IMR-90 (cell line): ENCODE data around the gene RPL10A. TPM values are rescaled to one million over a fixed set of nuclear protein-coding genes. Genes with fewer than 3 reads are reported as not detected.

Experiments
- ATAC-seq: fragments of 200-7000 bp; cut with Tn5 transposase; 2 replicates; pipeline ENCODE4 v1.9.1; 2020; ENCODE audit warnings: low read depth, mild to moderate bottlenecking, moderate library complexity
- BruUV-seq: library from RNA; stranded (reverse); fragments of 400-500 nt; replicated peaks from 2 replicates; lab custom pipeline; 2021; lab: Mats Ljungman, UMichigan
- CTCF ChIA-PET: fragments of 300-600 bp; formaldehyde crosslinking; extraction: SDS; loops from one replicate; lab custom pipeline; 2021; ENCODE audit warnings: antibody characterized with exemption; lab: Yijun Ruan, JAX
- POLR2A ChIA-PET: fragments of 300-600 bp; sonication (Branson Sonifier 250); formaldehyde crosslinking; loops from one replicate; lab custom pipeline; 2022; ENCODE audit warnings: antibody characterized with exemption; ENCODE audit not compliant: unreplicated experiment; lab: Charles Lee
- DNase-seq: peaks from one replicate; pipeline ENCODE4 v3.0.0; 2013
- H2AFZ ChIP-seq: replicated peaks from 2 replicates; pipeline ENCODE3; 2013; ENCODE audit warnings: low read length, mild to moderate bottlenecking; ENCODE audit not compliant: poor library complexity
- H2AK5ac ChIP-seq: 2 replicates; pipeline ENCODE4 v1.6.1; 2013; ENCODE audit warnings: low read depth, low read length, inconsistent platforms
- H2AK9ac ChIP-seq: replicated peaks from 2 replicates; pipeline ENCODE3; 2013; ENCODE audit warnings: mild to moderate bottlenecking, low read depth, low read length, moderate library complexity; ENCODE audit not compliant: poor library complexity
- H2BK120ac ChIP-seq: 2 replicates; pipeline ENCODE4 v1.6.1; 2013; ENCODE audit warnings: low read depth, low read length, inconsistent platforms
- H2BK15ac ChIP-seq: 3 replicates; pipeline ENCODE4 v1.6.1; 2013; ENCODE audit warnings: low read depth, low read length, inconsistent platforms
- H2BK20ac ChIP-seq: 2 replicates; pipeline ENCODE4 v1.6.1; 2013; ENCODE audit warnings: low read depth, mild to moderate bottlenecking, inconsistent platforms, low read length, moderate library complexity
- H2BK5ac ChIP-seq: 2 replicates; pipeline ENCODE4 v1.6.1; 2013; ENCODE audit warnings: mild to moderate bottlenecking, low read depth, low read length, inconsistent platforms; ENCODE audit not compliant: poor library complexity, severe bottlenecking
- H3K14ac ChIP-seq: replicated peaks from 2 replicates; pipeline ENCODE4 v1.6.1; 2013; ENCODE audit warnings: low read depth, low read length, inconsistent platforms
- H3K18ac ChIP-seq: 2 replicates; pipeline ENCODE4 v1.6.1; 2013; ENCODE audit warnings: low read depth, low read length, control low read depth
- H3K23ac ChIP-seq: 2 replicates; pipeline ENCODE4 v1.6.1; 2013; ENCODE audit warnings: low read depth, low read length, inconsistent platforms
- H3K27ac ChIP-seq: 2 replicates; pipeline ENCODE4 v1.5.1; 2013; ENCODE audit warnings: mild to moderate bottlenecking, control low read depth, low read length; ENCODE audit not compliant: insufficient read depth
- H3K27me3 ChIP-seq: 2 replicates; pipeline ENCODE4 v1.6.1; 2013; ENCODE audit warnings: low read length; ENCODE audit not compliant: control insufficient read depth, insufficient read depth
- H3K36me3 ChIP-seq: 2 replicates; pipeline ENCODE4 v1.6.1; 2013; ENCODE audit warnings: low read length, mixed read lengths; ENCODE audit not compliant: control insufficient read depth, insufficient read depth
- H3K4ac ChIP-seq: 2 replicates; pipeline ENCODE4 v1.6.1; 2013; ENCODE audit warnings: low read depth, low read length, inconsistent platforms
- H3K4me1 ChIP-seq: 2 replicates; pipeline ENCODE4 v1.6.1; 2013; ENCODE audit warnings: low read length, mixed read lengths; ENCODE audit not compliant: control insufficient read depth, insufficient read depth
- H3K4me2 ChIP-seq: 2 replicates; pipeline ENCODE4 v1.6.1; 2013; ENCODE audit warnings: low read depth, mild to moderate bottlenecking, control low read depth, low read length, moderate library complexity
- H3K4me3 ChIP-seq: 2 replicates; pipeline ENCODE4 v1.5.1; 2013; ENCODE audit warnings: low read depth, mild to moderate bottlenecking, control low read depth, low read length, moderate library complexity; ENCODE audit not compliant: insufficient read depth
- H3K56ac ChIP-seq: 2 replicates; pipeline ENCODE4 v1.6.1; 2013; ENCODE audit warnings: low read length, inconsistent platforms; ENCODE audit not compliant: insufficient read depth; ENCODE audit errors: extremely low read depth
- H3K79me1 ChIP-seq, 2 experiments: 2 replicates each; pipeline ENCODE4 v1.6.1; 2013; ENCODE audit warnings: low read length in 2 of 2, inconsistent platforms in 1 of 2, low read depth in 1 of 2
- H3K9ac ChIP-seq: 2 replicates; pipeline ENCODE4 v1.6.1; 2013; ENCODE audit warnings: low read depth, low read length, control low read depth
- H3K9me1 ChIP-seq: 2 replicates; pipeline ENCODE4 v1.6.1; 2013; ENCODE audit warnings: low read length, inconsistent platforms; ENCODE audit not compliant: insufficient read depth
- H3K9me3 ChIP-seq: 2 replicates; pipeline ENCODE4 v1.6.1; 2013; ENCODE audit warnings: low read length; ENCODE audit not compliant: control insufficient read depth, insufficient read depth
- H4K20me1 ChIP-seq: 2 replicates; pipeline ENCODE4 v1.6.1; 2013; ENCODE audit warnings: low read length, inconsistent platforms; ENCODE audit not compliant: insufficient read depth
- H4K5ac ChIP-seq: 2 replicates; pipeline ENCODE4 v1.6.1; 2013; ENCODE audit warnings: mild to moderate bottlenecking, low read depth, low read length, control low read depth
- H4K8ac ChIP-seq, 2 experiments: 2 replicates each; pipeline ENCODE4 v1.6.1; 2013; ENCODE audit warnings: low read depth in 2 of 2, low read length in 2 of 2, control low read depth in 1 of 2, inconsistent platforms in 1 of 2
- H4K91ac ChIP-seq: 2 replicates; pipeline ENCODE4 v1.6.1; 2013; ENCODE audit warnings: low read depth, low read length, inconsistent platforms; ENCODE audit not compliant: insufficient read depth
- ELK1 ChIP-seq: fragments of 150-350 bp; IDR thresholded peaks from 2 replicates; pipeline ENCODE4 v1.6.1; 2016; ENCODE audit warnings: low read depth, mild to moderate bottlenecking, low read length, moderate library complexity, borderline replicate concordance
- MXI1 ChIP-seq: IDR thresholded peaks from 2 replicates; pipeline ENCODE4 v1.6.1; 2012; ENCODE audit warnings: low read depth, mild to moderate bottlenecking, low read length, moderate library complexity, borderline replicate concordance
- NFE2L2 ChIP-seq: fragments of 150-350 bp; IDR thresholded peaks from 2 replicates; pipeline ENCODE4 v1.6.1; 2016; ENCODE audit warnings: low read depth, mild to moderate bottlenecking, low read length
- SMC3 ChIP-seq: fragments of 150-350 bp; IDR thresholded peaks from 2 replicates; pipeline ENCODE4 v1.6.1; 2016; ENCODE audit warnings: low read depth, mild to moderate bottlenecking, antibody characterized with exemption, low read length, moderate library complexity
- WGBS, 2 experiments: methylation state at CpG; one replicate each; pipeline versions ENCODE4 v1.1.5 to v1.1.7; 2013; ENCODE audit warnings: missing lambda C conversion rate in 2 of 2; ENCODE audit not compliant: insufficient read length in 1 of 2; ENCODE audit errors: extremely low coverage in 2 of 2; 5-methylcytosine and 5-hydroxymethylcytosine counted together
- dilution Hi-C: fragments of 300-500 bp; cut with HindIII; formaldehyde crosslinking; loops from one replicate; pipeline ENCODE4 v1.14.3; 2018; ENCODE audit warnings: low sequenced_read_pairs; ENCODE audit not compliant: unreplicated experiment
- in situ Hi-C: fragments of 300-500 bp; cut with MboI; formaldehyde crosslinking; loops from 3 replicates; pipeline ENCODE4 v1.14.3; 2019; ENCODE audit warnings: low sequenced_read_pairs, inconsistent platforms, mixed read lengths
- intact Hi-C: fragments of 100-400 bp; cut with micrococcal nuclease; formaldehyde crosslinking; loops from 2 replicates; pipeline ENCODE4 v1.10.0; 2022
- polyA plus RNA-seq, 3 experiments: library from polyadenylated mRNA; depleted of rRNA; stranded (reverse); fragments of >200 nt; gene quantifications; 2 replicates each; pipeline ENCODE4 v1.2.3, GENCODE V29; 2012; ENCODE audit warnings: low replicate concordance in 1 of 3
- total RNA-seq: library from RNA; depleted of rRNA; stranded (reverse); fragments of >200 nt; gene quantifications from 2 replicates; pipeline ENCODE4 v1.2.3, GENCODE V29; 2012

Gene RPL10A
- total and polyA plus RNA-seq, 2 of the 4 experiments (the other 2 are of a cell fraction), result 2,310 to 3,153 TPM

DNA sequence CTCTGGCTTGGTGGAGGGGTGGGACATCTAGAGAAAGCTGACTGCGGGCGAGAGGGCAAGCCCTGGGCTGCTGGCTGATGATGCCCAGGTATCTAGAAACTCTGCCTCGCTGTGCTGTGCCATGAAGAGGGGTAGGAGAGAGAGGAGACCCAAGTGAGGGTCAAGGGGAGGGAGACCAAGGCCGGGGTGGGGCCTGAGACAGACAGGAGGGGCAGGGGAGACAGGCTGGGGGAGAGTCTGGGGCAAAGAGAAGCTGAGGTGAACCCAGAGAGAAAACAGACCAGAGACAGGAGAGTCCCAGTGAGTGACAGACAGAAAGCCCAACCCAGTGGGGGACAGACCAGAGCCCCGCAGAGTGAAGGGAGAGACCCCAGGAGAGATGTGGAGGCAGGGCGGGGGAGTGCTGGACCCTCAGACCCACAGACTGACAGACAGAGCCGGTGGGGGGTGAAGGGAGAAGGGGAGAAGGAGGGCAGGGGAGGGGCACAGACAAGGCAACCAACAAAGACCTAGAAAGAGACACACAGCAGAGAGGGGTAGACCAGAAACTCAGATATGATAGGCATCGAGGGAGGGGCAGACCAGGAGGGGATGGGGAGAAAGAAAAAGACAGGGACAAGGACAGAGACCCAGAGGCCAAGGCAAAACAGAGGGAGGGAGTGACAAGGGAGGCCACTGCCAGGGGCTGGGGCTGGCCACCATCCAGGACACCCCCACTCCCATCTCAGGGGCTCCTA is 22.8 kb downstream of the RPL10A start:
- ChIA-PET POLR2A (interaction anchor here (0.6 kb wide), 1 partner anchor 556 kb away, joined by 4 read pairs; no protein-coding TSS in a partner anchor), CTCF (interaction anchor here (0.6 kb wide), 1 partner anchor 245 kb away, joined by 3 read pairs; no protein-coding TSS in a partner anchor)
- DNase-seq (no peak), ATAC-seq (no peak)
- peak overlapping the region; percentile 60 for H2AFZ ChIP-seq
- BruUV-seq, result no TSS peak
- dilution Hi-C loops, result no loop called here
- peak overlapping the region; percentile 89 for H4K91ac ChIP-seq
- H2AK5ac ChIP-seq, result peak overlapping the region; percentile 98
- H2BK15ac ChIP-seq, result peak overlapping the region; percentile 5; the same call in 2 of the 3 replicates
- H3K9me1 ChIP-seq, result peaks cover 34% of the 10 kb centered on the region
- peaks cover 32 to 96% of the 10 kb centered on the region in 2 experiments for H3K79me1 ChIP-seq
- peak overlapping the region; percentile 41 for H3K56ac ChIP-seq
- peaks cover 38% of the 10 kb centered on the region for H4K20me1 ChIP-seq
- intact Hi-C loops, result no loop called here
- H3K9ac ChIP-seq, result peak overlapping the region; percentile 54
- H2BK20ac ChIP-seq, result peak overlapping the region; percentile 53
- peak overlapping the region; percentile 64 to 89 for H4K8ac ChIP-seq
- H3K27ac ChIP-seq, result peak overlapping the region; percentile 79
- H3K18ac ChIP-seq, result peak overlapping the region; percentile 74; the same call in 1 of the 2 replicates
- peaks cover 69% of the 10 kb centered on the region for H3K4me1 ChIP-seq
- H2AK9ac ChIP-seq, result peak overlapping the region; percentile 86
- in situ Hi-C loops, result no loop called here
- 0% methylated on average over 1 of the region's 8 CpGs; no CpG with 5 or more reads in 1 of the 2 experiments for WGBS, 2 experiments
- no peaks in the 10 kb centered on the region for H3K27me3 ChIP-seq
- H3K4me3 ChIP-seq, result no peak overlapping the region
- peak overlapping the region; percentile 96 for H2BK120ac ChIP-seq
- H3K4me2 ChIP-seq, result peak overlapping the region; percentile 65; the same call in 1 of the 2 replicates
- peak overlapping the region; percentile 97 for H3K4ac ChIP-seq
- H3K14ac ChIP-seq, result peak overlapping the region; percentile 97
- peak overlapping the region; percentile 72 for H4K5ac ChIP-seq
- peak overlapping the region; percentile 95 for H2BK5ac ChIP-seq
- TF ChIP-seq MXI1 (peak; percentile 0; the same call in 1 of the 2 replicates), NFE2L2 (no peak), SMC3 (no peak), ELK1 (no peak)
- peak overlapping the region; percentile 94; the same call in 1 of the 2 replicates for H3K23ac ChIP-seq
- H3K36me3 ChIP-seq, result peaks cover 9% of the 10 kb centered on the region; the same call in 1 of the 2 replicates
- no peaks in the 10 kb centered on the region for H3K9me3 ChIP-seq
